HuH-7 (cell line): ENCODE results near the gene AOC3.
A peak's percentile ranks its signal among the peaks of the same experiment; 100 is the strongest.

Experiments used
- DNase-seq: peaks from one replicate; pipeline ENCODE4 v3.0.0; 2011; ENCODE audit warnings: low spot score

Gene AOC3

GRCh38 chr17:42850954-42851353, at the start of gene AOC3:
TSS of gene AOC3 (plus strand) at chr17:42851199. CDS start at chr17:42851344, 145 bp downstream.
- DNase-seq: no peak

- DNase-seq: no peak
Observed at GRCh38 chr17:42803074-42803883, 47.7 kb upstream of the AOC3 start.

GRCh38 chr17:42804918-42805367, 46.1 kb upstream of the AOC3 start:
- DNase-seq: no peak

- DNase-seq: no peak
Observed at GRCh38 chr17:42806249-42806648, 44.8 kb upstream of the AOC3 start.

GRCh38 chr17:42809250-42809649, 41.7 kb upstream of the AOC3 start:
- no peak for DNase-seq

- no peak for DNase-seq
Observed at GRCh38 chr17:42814633-42815399, 36.2 kb upstream of the AOC3 start.

- DNase-seq: no peak
Observed at GRCh38 chr17:42817866-42818265, 33.1 kb upstream of the AOC3 start.

- DNase-seq: no peak
Observed at GRCh38 chr17:42818379-42818778, 32.6 kb upstream of the AOC3 start.

- peak; percentile 71 for DNase-seq
Observed at GRCh38 chr17:42819939-42820535, 31.0 kb upstream of the AOC3 start.

GRCh38 chr17:42821176-42821575, 29.8 kb upstream of the AOC3 start:
- no peak for DNase-seq

- no peak for DNase-seq
Observed at GRCh38 chr17:42827472-42827871, 23.5 kb upstream of the AOC3 start.

- DNase-seq: no peak
Observed at GRCh38 chr17:42830971-42831370, 20.0 kb upstream of the AOC3 start.

GRCh38 chr17:42832213-42832933, 18.6 kb upstream of the AOC3 start:
- no peak for DNase-seq

- DNase-seq: peak; percentile 92
Observed at GRCh38 chr17:42832934-42833766, 17.8 kb upstream of the AOC3 start, which contains the start of gene PSME3. TSS of gene PSME3 (plus strand) at chr17:42833397. CDS start at chr17:42833632, 235 bp downstream.

GRCh38 chr17:42833767-42834422, 17.1 kb upstream of the AOC3 start:
- no peak for DNase-seq

- DNase-seq: no peak
Observed at GRCh38 chr17:42835732-42836131, 15.3 kb upstream of the AOC3 start.

GRCh38 chr17:42841975-42842685, 8.9 kb upstream of the AOC3 start:
- no peak for DNase-seq

- DNase-seq: peak; percentile 95
Observed at GRCh38 chr17:42843358-42843934, 7.6 kb upstream of the AOC3 start.

GRCh38 chr17:42844271-42844670, 6.7 kb upstream of the AOC3 start, which contains the start of gene AOC2:
TSS of gene AOC2 (plus strand) at chr17:42844580. CDS start at chr17:42844627, 47 bp downstream.
- no peak for DNase-seq
